ENCODE results near the gene NVL. TPM values are rescaled to one million over a fixed set of nuclear protein-coding genes. Genes with fewer than 3 reads are reported as not detected.

The NVL gene
- total RNA-seq, 1 donor from 2014 or later, result 44.4 TPM

DNA sequence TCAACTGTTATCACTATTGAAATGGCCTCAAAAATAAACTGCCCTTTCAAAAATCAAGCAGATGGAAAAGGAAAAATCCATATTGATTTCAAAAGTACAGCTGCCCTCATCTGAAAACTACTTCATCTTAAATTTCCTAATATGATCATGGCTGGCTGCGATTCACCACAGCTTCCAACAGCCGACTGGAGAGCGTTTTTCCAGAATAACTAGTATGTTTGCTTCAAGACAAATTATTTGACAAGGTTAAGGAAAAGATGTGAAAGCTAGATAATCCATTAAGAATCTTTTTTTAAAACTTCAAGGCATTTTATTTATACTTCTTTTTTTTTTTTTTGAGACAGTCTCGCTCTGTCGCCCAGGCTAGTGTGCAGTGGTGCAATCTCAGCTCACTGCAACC, 151.1 kb downstream of the NVL start:
- TF ChIP-seq, protein P1, sequence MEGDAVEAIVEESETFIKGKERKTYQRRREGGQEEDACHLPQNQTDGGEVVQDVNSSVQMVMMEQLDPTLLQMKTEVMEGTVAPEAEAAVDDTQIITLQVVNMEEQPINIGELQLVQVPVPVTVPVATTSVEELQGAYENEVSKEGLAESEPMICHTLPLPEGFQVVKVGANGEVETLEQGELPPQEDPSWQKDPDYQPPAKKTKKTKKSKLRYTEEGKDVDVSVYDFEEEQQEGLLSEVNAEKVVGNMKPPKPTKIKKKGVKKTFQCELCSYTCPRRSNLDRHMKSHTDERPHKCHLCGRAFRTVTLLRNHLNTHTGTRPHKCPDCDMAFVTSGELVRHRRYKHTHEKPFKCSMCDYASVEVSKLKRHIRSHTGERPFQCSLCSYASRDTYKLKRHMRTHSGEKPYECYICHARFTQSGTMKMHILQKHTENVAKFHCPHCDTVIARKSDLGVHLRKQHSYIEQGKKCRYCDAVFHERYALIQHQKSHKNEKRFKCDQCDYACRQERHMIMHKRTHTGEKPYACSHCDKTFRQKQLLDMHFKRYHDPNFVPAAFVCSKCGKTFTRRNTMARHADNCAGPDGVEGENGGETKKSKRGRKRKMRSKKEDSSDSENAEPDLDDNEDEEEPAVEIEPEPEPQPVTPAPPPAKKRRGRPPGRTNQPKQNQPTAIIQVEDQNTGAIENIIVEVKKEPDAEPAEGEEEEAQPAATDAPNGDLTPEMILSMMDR (IDR thresholded peaks at IDR 0.05), result no peak
- Mint-ChIP-seq H3K36me3 (ENCODE audit: low read depth) (peaks cover 3% of the 10 kb centered on the region), H3K4me1 (peaks cover 28% of the 10 kb centered on the region), H3K27me3 (peaks cover 3% of the 10 kb centered on the region), H3K27ac (no peak overlapping the region), H3K4me3 (no peak overlapping the region), H3K9me3 (no peaks in the 10 kb centered on the region)
- intact Hi-C loops (cut with micrococcal nuclease), result no loop called here
- DNase-seq (no peak), ATAC-seq (ENCODE audit: low read depth) (no peak)
- ChIA-PET POLR2A (interaction anchor here (0.5 to 0.9 kb wide), 4 partner anchors 7 to 56 kb away, joined by 3 to 7 read pairs (median 4); no protein-coding TSS in a partner anchor), CTCF (no interaction called here)

DNA sequence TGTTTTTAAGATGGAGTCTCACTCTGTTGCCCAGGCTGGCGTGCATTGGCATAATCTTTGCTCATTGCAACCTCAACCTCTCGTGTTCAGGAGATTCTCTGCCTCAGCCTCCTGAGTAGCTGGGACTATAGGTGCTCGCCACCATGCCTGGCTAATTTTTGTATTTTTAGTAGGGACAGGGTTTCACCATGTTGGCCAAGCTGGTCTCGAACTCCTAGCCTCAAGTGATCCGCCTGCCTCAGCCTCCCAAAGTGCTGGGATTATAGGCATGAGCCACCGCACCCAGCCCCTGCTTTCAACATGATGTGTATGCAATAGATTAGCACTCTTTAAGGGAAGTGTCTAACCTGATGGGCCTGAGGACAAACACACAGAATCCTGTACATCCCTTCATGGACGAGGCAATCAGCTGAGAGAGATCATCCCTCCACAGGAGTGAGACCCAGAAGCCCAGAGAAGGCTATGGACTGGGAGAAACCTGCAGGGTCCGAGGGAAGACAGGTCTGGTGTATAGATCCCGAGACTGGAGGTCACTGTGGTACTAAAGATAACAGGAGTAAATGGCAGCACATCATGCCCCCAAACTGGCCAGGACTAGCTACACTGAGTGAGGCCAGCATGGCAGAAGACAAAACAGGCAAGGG, 152.5 kb downstream of the NVL start:
- intact Hi-C loops (cut with micrococcal nuclease), result no loop called here

More for the DNA sequence above, 152.5 kb downstream of the NVL start:
- Mint-ChIP-seq H3K27me3 (peaks cover 3% of the 10 kb centered on the region), H3K27ac (no peak overlapping the region), H3K36me3 (ENCODE audit: low read depth) (no peaks in the 10 kb centered on the region), H3K4me1 (peaks cover 25% of the 10 kb centered on the region), H3K4me3 (no peak overlapping the region), H3K9me3 (no peaks in the 10 kb centered on the region)
- ChIA-PET POLR2A (interaction anchor here (1.5 kb wide), 1 partner anchor 15 kb away, joined by 3 read pairs; no protein-coding TSS in a partner anchor), CTCF (no interaction called here)
- no peak for ATAC-seq (ENCODE audit: low read depth)
- TF ChIP-seq, protein P1 (IDR thresholded peaks at IDR 0.05), result no peak
- no peak for DNase-seq

Other genes starting within 250 kb of the NVL start
- 27.5 and 30.4 TPM in 2 replicates for gene FBXO28, start 216.1 kb downstream of the NVL start, total RNA-seq
- gene DEGS1, start 146.9 kb downstream of the NVL start, total RNA-seq, result 55.5 and 55.9 TPM in 2 replicates
- 16.2 and 21.0 TPM in 2 replicates for gene CNIH4, start 26.7 kb upstream of the NVL start, total RNA-seq
- gene WDR26, start 104.6 kb upstream of the NVL start, total RNA-seq, result 75.3 and 91.3 TPM in 2 replicates